Aorta (tissue), 5 donors: ENCODE data around the gene COX18. TPM values are rescaled to one million over a fixed set of nuclear protein-coding genes. Genes with fewer than 3 reads are reported as not detected.

ENCODE experiments used
- ATAC-seq: fragments of 200-7000 bp; cut with Tn5 transposase; one replicate; pipeline ENCODE4 v1.9.1; 2022; ENCODE audit warnings: moderate library complexity; ENCODE audit not compliant: low FRiP score
- DNase-seq, 2 donors: peaks; one replicate each; pipeline ENCODE4 v3.0.0-alpha.2; 2020
- H3K27ac ChIP-seq, 2 donors: one replicate each; pipeline ENCODE4 v1.5.1; 2013; ENCODE audit warnings: low read length in 2 of 2, mild to moderate bottlenecking in 2 of 2, moderate library complexity in 2 of 2, control low read depth in 1 of 2, inconsistent platforms in 1 of 2, low read depth in 1 of 2
- H3K27me3 ChIP-seq, 2 donors: one replicate each; pipeline ENCODE4 v1.6.1; 2013; ENCODE audit warnings: control low read depth in 1 of 2, low read length in 1 of 2, mild to moderate bottlenecking in 1 of 2, moderate library complexity in 1 of 2; ENCODE audit not compliant: insufficient read depth in 2 of 2, control insufficient read depth in 1 of 2
- H3K36me3 ChIP-seq, 2 donors: one replicate each; pipeline ENCODE4 v1.6.1; 2013; ENCODE audit warnings: control low read depth in 1 of 2, low read length in 1 of 2, mild to moderate bottlenecking in 1 of 2; ENCODE audit not compliant: insufficient read depth in 2 of 2, control insufficient read depth in 1 of 2
- H3K4me1 ChIP-seq, 2 donors: one replicate each; pipeline ENCODE4 v1.6.1; 2013; ENCODE audit warnings: low read length in 2 of 2, control low read depth in 1 of 2, mild to moderate bottlenecking in 1 of 2, moderate library complexity in 1 of 2; ENCODE audit not compliant: insufficient read depth in 2 of 2, control insufficient read depth in 1 of 2
- H3K4me3 ChIP-seq, 2 donors: one replicate each; pipeline ENCODE4 v1.5.1; 2013; ENCODE audit warnings: low read length in 2 of 2, control low read depth in 1 of 2, mild to moderate bottlenecking in 1 of 2
- H3K9me3 ChIP-seq: one replicate; pipeline ENCODE4 v1.6.1; 2013; ENCODE audit warnings: mild to moderate bottlenecking, low read length; ENCODE audit not compliant: control insufficient read depth
- WGBS, 2 donors: extraction: QIAGEN DNeasy Blood & Tissue Kit; methylation state at CpG; one replicate each; pipeline ENCODE4 v1.1.7; 2013; 5-methylcytosine and 5-hydroxymethylcytosine counted together
- intact Hi-C, 2 donors: fragments of 100-400 bp; cut with DNase I; formaldehyde crosslinking; loops; one replicate each; pipeline versions ENCODE4 v1.14.2 to v1.15.0; 2022
- polyA plus RNA-seq, 2 donors: library from polyadenylated mRNA; stranded (reverse); fragments of 200-250 nt; gene quantifications; one replicate each; pipeline ENCODE4 v1.2.3, GENCODE V29; 2013
- total RNA-seq, 2 donors: library from RNA; stranded (reverse); fragmentation: NEBNext Ultra II Directional; extraction: Animal tissue kit (Norgen Biotek cat#: 25700); gene quantifications; one replicate each; pipeline ENCODE4 v1.2.1, GENCODE V29; 2021
- donor health status: healthy with polysubstance abuse.
- donor health status: Bipolar disorder and iron deficiency.
- donor health status: DM: no; HTN: no; CAD: no.
- donor health status: DM: no; HTN: no; CAD: no.
- donor health status: DM: yes; HTN: yes; CAD: no.

COX18 gene
- total and polyA plus RNA-seq, 4 donors: 6.2 to 12.5 (median 8.8) TPM

- DNase-seq: no peak
- Histone ChIP-seq H3K9me3 (no peaks in the 10 kb centered on the region), H3K36me3 (peaks cover 0 to 10% of the 10 kb centered on the region in 2 donors), H3K4me3 (no peak overlapping the region), H3K27me3 (no peaks in the 10 kb centered on the region), H3K27ac (no peak overlapping the region), H3K4me1 (no peaks in the 10 kb centered on the region)
- intact Hi-C loops: no loop called here
- 94 to 100% methylated on average over 1 of the region's 1 CpG for WGBS, 2 donors
- ATAC-seq: no peak
Observed at GRCh38 chr4:73090738-73091137, 21.2 kb upstream of the COX18 start.

- no peak for ATAC-seq
- intact Hi-C loops: no loop called here
- DNase-seq: no peak
- H3K27ac ChIP-seq: no peak overlapping the region
- H3K4me1 ChIP-seq: no peaks in the 10 kb centered on the region
- no peaks in the 10 kb centered on the region for H3K27me3 ChIP-seq
- H3K4me3 ChIP-seq: no peak overlapping the region
- H3K36me3 ChIP-seq: peaks cover 0 to 10% of the 10 kb centered on the region in 2 donors
- no peaks in the 10 kb centered on the region for H3K9me3 ChIP-seq
Observed at GRCh38 chr4:73087871-73088270, 18.4 kb upstream of the COX18 start.

DNA sequence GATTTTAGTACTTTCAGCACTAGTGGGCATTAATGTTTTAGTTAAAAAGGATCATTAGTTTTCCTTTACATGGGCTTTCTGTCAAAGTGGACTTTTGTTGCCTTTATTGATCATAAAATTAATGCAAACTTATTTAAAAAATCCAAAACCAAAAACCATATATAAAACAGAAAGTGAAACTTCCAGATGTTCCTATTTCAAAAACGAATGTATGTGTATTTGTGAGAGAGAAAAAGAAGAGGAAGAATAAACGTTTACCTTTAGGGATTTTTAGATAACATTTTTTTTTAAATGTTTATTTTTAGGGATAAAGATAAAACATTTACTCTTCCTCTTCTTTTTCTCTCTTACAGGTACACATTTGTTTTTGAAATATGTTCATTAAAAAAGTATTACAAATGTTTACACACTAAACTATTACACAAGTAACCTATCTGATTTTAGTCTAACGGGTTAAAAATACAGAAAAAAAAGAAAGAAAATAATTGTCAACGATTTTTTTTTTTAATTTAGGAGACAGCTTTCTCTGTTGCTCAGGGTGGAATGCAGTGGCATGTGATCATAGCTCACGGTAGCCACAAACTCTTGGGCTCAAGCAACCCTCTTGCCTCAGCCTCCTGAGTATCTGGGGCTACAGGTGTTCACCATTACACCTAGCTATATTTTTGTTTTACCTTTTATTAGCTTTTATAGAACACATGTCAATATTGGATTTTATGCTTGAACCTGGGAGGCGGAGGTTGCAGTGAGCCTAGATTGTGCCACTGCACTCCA lies 16.8 kb upstream of the COX18 start:
- Histone ChIP-seq H3K27ac (no peak overlapping the region), H3K27me3 (no peaks in the 10 kb centered on the region), H3K4me1 (no peaks in the 10 kb centered on the region), H3K36me3 (peaks cover 0 to 5% of the 10 kb centered on the region in 2 donors), H3K4me3 (no peak overlapping the region), H3K9me3 (no peaks in the 10 kb centered on the region)
- no peak for DNase-seq
- no peak for ATAC-seq
- WGBS, 2 donors: 68 to 71% methylated on average over 6 of the region's 6 CpGs
- intact Hi-C loops: no loop called here

DNA sequence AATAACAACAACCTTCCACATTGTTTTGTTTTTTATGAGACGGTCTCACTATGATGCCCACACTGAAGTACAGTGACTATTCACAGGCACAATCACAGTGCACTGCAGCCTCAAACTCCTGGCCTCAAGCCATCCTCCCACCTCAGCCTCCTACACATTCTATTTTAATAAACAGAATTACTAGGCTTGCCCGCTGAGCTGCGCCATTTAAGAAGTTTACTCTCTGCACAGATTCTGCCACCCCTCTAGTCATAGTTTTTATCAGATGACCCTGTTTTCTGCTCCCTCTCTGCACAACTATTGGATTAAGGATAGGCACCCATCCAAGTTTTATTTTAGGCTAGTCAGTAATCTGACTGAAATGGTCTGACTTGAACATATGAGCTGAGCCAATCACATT lies 11.3 kb upstream of the COX18 start:
- Histone ChIP-seq H3K27ac (no peak overlapping the region), H3K4me1 (no peaks in the 10 kb centered on the region), H3K9me3 (no peaks in the 10 kb centered on the region), H3K36me3 (peaks cover 3 to 7% of the 10 kb centered on the region in 2 donors), H3K4me3 (no peak overlapping the region), H3K27me3 (no peaks in the 10 kb centered on the region)
- ATAC-seq: no peak
- DNase-seq: no peak
- 27% methylated on average over 3 of the region's 3 CpGs for WGBS, 2 donors
- intact Hi-C loops: no loop called here

DNA sequence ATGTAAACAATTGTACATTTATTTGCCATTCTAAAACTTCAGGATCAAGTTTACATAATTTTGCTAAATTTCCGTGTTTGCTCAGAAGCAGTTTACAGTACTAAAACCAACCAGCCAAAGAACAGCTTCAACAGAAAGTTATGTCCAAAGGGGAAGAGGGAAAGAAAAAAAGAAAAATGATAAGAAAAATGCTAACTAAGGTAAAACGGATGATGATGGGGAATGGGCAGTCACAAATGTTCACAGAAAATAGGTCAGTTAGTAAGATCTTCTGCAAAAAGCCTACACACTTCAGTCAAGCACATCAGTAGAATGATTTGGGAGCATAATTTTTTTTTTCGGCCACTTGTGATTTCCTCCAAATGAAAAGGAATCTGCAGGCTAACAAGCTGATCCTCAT lies 6.3 kb upstream of the COX18 start:
- intact Hi-C loops: loop anchor here in 1 of 2 donors (10.0 kb wide), 1 partner anchor 49 kb away; no protein-coding TSS in a partner anchor
- ATAC-seq (no peak), DNase-seq (no peak)
- no peaks in the 10 kb centered on the region for H3K9me3 ChIP-seq
- no peak overlapping the region for H3K27ac ChIP-seq
- no peak overlapping the region for H3K4me3 ChIP-seq
- H3K4me1 ChIP-seq: no peaks in the 10 kb centered on the region
- H3K27me3 ChIP-seq: no peaks in the 10 kb centered on the region
- 82 to 84% methylated on average over 3 of the region's 3 CpGs for WGBS, 2 donors
- H3K36me3 ChIP-seq: peaks cover 3 to 7% of the 10 kb centered on the region in 2 donors

DNA sequence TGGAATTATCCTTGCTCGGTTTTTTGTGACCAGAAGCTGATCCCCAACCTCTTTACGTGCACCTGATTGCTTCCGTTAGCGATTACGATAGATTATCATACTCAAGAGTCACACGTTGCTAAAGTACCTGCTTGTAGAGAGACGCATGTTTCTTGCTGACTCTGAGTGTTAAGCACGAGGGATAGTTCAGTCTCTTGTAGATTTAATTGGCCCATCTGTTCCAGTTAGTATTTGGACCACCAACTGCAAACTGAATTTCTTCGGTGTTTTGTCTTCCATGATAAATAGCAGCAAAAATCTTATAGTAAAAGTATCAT lies 516 bp upstream of the COX18 start:
- Histone ChIP-seq H3K4me1 (peaks cover 0 to 2% of the 10 kb centered on the region in 2 donors), H3K27me3 (no peaks in the 10 kb centered on the region), H3K9me3 (no peaks in the 10 kb centered on the region), H3K27ac (peak overlapping the region in 1 of 2 donors; percentile 70), H3K4me3 (peak overlapping the region; percentile 57 to 90), H3K36me3 (no peaks in the 10 kb centered on the region)
- WGBS, 2 donors: 1 to 2% methylated on average over 9 of the region's 9 CpGs
- DNase-seq (no peak), ATAC-seq (no peak)
- intact Hi-C loops: loop anchor here in 1 of 2 donors (10.0 kb wide), 1 partner anchor 55 kb away; no protein-coding TSS in a partner anchor

DNA sequence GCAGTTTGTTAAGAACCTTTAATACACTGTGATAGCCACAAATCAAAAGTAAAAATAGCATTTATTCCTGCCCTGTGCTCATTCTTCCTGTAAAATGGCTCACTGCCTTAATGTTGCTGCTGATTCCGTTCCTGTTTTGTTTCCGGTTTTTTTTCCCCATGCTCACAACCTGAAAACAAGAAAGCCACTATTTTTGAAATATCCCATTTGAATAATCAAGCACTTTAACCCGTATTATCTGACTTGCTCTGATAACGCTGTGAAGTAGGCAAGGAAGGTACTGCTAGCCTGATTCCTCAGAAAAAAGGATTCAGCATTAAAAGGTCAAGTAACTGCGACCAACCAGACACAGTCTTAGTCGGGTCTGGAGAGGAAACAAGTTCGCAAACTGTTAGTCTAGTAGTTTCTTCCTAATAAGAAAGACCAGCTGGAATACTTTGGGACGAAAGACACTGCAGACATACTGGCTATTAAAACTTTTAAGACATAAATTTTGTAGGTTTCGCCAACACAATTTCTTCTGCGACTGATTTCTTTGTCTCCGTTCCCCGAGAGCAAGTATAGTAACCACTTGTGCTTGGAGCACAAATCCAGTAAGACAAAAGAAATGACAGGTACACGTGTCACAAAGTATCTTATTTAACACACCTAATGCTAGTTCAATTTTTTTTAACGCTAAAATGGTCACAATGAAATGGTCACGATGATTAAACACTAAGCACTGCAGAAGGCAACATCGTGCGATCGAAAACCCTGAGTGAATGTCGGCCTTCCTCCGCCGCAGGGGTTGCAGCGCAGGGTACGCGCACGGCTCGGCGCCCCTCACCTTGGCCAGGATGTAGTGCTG lies 802 bp downstream of the COX18 start:
- WGBS, 2 donors: 0% methylated on average over 27 of the region's 27 CpGs
- peak overlapping the region; percentile 29 to 68 for H3K4me3 ChIP-seq
- peak overlapping the region; percentile 72 to 79 for H3K27ac ChIP-seq
- DNase-seq: no peak
- H3K36me3 ChIP-seq: no peaks in the 10 kb centered on the region
- H3K27me3 ChIP-seq: no peaks in the 10 kb centered on the region
- ATAC-seq: peak; percentile 12
- H3K4me1 ChIP-seq: peaks cover 0 to 2% of the 10 kb centered on the region in 2 donors
- H3K9me3 ChIP-seq: no peaks in the 10 kb centered on the region
- intact Hi-C loops: loop anchor here (1.0 to 2.0 kb wide), 2 partner anchors 190 to 191 kb away; partner anchors contain the start of gene ANKRD17 (in 1 of the 2)

GRCh38 chr4:73067971-73068394 lies 1.5 kb downstream of the COX18 start:
- H3K27ac ChIP-seq: peak overlapping the region in 1 of 2 donors; percentile 79
- intact Hi-C loops: loop anchor here in 1 of 2 donors (2.0 kb wide), 1 partner anchor 191 kb away; the partner anchor contains the start of gene ANKRD17
- no peak for DNase-seq
- H3K27me3 ChIP-seq: no peaks in the 10 kb centered on the region
- 19 to 24% methylated on average over 4 of the region's 4 CpGs for whole genome bisulfite sequencing, 2 donors
- H3K4me3 ChIP-seq: peak overlapping the region; percentile 29 to 68
- peaks cover 0 to 3% of the 10 kb centered on the region in 2 donors for H3K36me3 ChIP-seq
- no peaks in the 10 kb centered on the region for H3K9me3 ChIP-seq
- H3K4me1 ChIP-seq: peaks cover 0 to 2% of the 10 kb centered on the region in 2 donors
- ATAC-seq: no peak
